HG03159 (cell line): ENCODE measurements around the gene C14orf180.
"Not testable (repeated sequence)": the region's sequence is repeated elsewhere in the genome, so short reads cannot be mapped to it uniquely, and the experiment has no call there.

Experiments
- ATAC-seq: cut with Tn5 transposase; IDR thresholded peaks from one replicate; pipeline ENCODE4 v1.9.1; 2021; ENCODE audit warnings: mild to moderate bottlenecking, moderate library complexity; ENCODE audit not compliant: unreplicated experiment

Gene C14orf180

GRCh38 chr14:104577426-104577825 lies 2.1 kb upstream of the C14orf180 start:
- ATAC-seq, result no peak

GRCh38 chr14:104577847-104578301 lies 1.7 kb upstream of the C14orf180 start:
- ATAC-seq, result no peak

GRCh38 chr14:104578321-104578720 lies 1.2 kb upstream of the C14orf180 start:
- ATAC-seq, result no peak

GRCh38 chr14:104579939-104580338 lies 375 bp downstream of the C14orf180 start:
- not testable (repeated sequence) for ATAC-seq

- no peak for ATAC-seq
These were observed 1.4 kb downstream of the C14orf180 start for GRCh38 chr14:104580961-104581360.

- no peak for ATAC-seq
These were observed 2.0 kb downstream of the C14orf180 start for GRCh38 chr14:104581521-104581920.

GRCh38 chr14:104582005-104582404 lies 2.4 kb downstream of the C14orf180 start:
- no peak for ATAC-seq

GRCh38 chr14:104582662-104583061 lies 3.1 kb downstream of the C14orf180 start:
- ATAC-seq, result no peak

- no peak for ATAC-seq
These were observed 4.1 kb downstream of the C14orf180 start for GRCh38 chr14:104583424-104584306.

- ATAC-seq, result no peak
These were observed 5.0 kb downstream of the C14orf180 start for GRCh38 chr14:104584557-104584956.

- ATAC-seq, result no peak
These were observed 6.6 kb downstream of the C14orf180 start for GRCh38 chr14:104585966-104586697.

GRCh38 chr14:104586832-104587620 lies 7.5 kb downstream of the C14orf180 start:
- no peak for ATAC-seq

GRCh38 chr14:104587641-104588040 lies 8.1 kb downstream of the C14orf180 start:
- no peak for ATAC-seq

- ATAC-seq, result no peak
These were observed 8.7 kb downstream of the C14orf180 start for GRCh38 chr14:104588066-104588857.

GRCh38 chr14:104589338-104590195 lies 10.0 kb downstream of the C14orf180 start:
- no peak for ATAC-seq

GRCh38 chr14:104590240-104590965 lies 10.8 kb downstream of the C14orf180 start:
- ATAC-seq, result no peak

GRCh38 chr14:104591031-104591430 lies 11.5 kb downstream of the C14orf180 start:
- ATAC-seq, result no peak

GRCh38 chr14:104591506-104592291 lies 12.1 kb downstream of the C14orf180 start:
- ATAC-seq, result no peak
